Mononuclear cell (primary cell): ENCODE results near the gene HBP1. TPM values are rescaled to one million over a fixed set of nuclear protein-coding genes. Genes with fewer than 3 reads are reported as not detected.
"Not testable (repeated sequence)": the region's sequence is repeated elsewhere in the genome, so short reads cannot be mapped to it uniquely, and the experiment has no call there.

ENCODE experiments used
- H3K27me3 ChIP-seq: 2 replicates; pipeline ENCODE4 v1.6.0; 2011; ENCODE audit warnings: low read length, control low read depth; ENCODE audit not compliant: insufficient read depth
- H3K4me1 ChIP-seq: 2 replicates; pipeline ENCODE4 v1.5.1; 2011; ENCODE audit warnings: mild to moderate bottlenecking, low read length, control low read depth; ENCODE audit not compliant: insufficient read depth
- H3K4me3 ChIP-seq: 2 replicates; pipeline ENCODE4 v1.5.1; 2011; ENCODE audit warnings: mild to moderate bottlenecking, low read length, moderate library complexity
- H3K9me3 ChIP-seq: 2 replicates; pipeline ENCODE4 v1.5.1; 2011; ENCODE audit warnings: low read depth, mild to moderate bottlenecking, control low read depth, low read length
- total RNA-seq: library from RNA; depleted of rRNA; stranded (reverse); fragments of >200 nt; gene quantifications from one replicate; pipeline ENCODE4 v1.2.3, GENCODE V29; 2012

The HBP1 gene
- total RNA-seq, 1 donor: 403 TPM

DNA sequence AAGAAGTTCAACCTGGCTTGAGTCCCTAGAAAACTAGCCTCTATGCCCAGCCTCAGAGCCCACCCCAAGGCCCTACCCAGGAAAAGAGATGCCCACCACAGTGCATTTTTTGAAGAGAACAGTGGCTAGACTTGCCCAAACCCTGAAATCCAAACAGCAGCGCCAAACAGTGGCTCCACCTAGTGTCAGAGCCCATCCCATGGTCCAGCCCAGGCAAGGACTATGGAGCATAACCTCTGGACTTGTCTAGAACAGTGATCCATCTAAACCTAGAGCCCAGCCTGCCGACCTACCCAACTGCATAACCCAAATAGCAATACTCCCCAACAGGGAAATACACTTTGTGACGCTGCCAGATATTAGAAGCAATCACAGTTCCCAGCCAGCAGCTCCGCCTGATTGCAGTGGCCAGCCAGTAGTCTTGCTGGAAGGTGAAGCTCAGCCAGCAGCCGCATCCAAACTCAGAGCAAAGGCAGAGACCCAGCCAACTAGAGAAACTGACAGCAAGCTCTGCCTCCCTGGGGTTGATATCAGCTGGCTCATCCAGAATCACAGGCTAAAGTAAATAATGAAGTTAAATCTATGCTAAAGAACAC is 44.5 kb downstream of the HBP1 start:
- H3K9me3 ChIP-seq: no peaks in the 10 kb centered on the region
- H3K4me3 ChIP-seq: no peak overlapping the region
- H3K4me1 ChIP-seq: no peaks in the 10 kb centered on the region
- H3K27me3 ChIP-seq: no peaks in the 10 kb centered on the region

DNA sequence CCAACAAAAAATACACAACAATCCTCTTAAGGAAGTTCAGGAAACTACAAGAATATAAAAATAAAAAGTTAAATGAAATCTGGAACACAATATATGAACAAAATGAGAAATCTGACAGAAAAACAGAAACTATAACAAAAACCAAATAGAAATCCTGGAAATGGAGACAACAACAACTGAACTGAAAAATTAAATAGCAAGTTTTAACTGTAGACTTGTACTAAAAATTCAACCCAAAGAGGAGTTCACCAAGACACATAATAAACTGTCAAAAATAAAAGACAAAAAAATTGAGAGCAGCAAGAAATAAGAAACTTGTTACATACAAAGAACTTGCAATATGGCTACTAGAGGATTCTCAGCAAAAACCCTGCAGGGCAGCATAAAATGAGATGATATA is 45.1 kb downstream of the HBP1 start:
- Histone ChIP-seq H3K4me3 (no peak overlapping the region), H3K27me3 (no peaks in the 10 kb centered on the region), H3K4me1 (no peaks in the 10 kb centered on the region), H3K9me3 (no peaks in the 10 kb centered on the region)

DNA sequence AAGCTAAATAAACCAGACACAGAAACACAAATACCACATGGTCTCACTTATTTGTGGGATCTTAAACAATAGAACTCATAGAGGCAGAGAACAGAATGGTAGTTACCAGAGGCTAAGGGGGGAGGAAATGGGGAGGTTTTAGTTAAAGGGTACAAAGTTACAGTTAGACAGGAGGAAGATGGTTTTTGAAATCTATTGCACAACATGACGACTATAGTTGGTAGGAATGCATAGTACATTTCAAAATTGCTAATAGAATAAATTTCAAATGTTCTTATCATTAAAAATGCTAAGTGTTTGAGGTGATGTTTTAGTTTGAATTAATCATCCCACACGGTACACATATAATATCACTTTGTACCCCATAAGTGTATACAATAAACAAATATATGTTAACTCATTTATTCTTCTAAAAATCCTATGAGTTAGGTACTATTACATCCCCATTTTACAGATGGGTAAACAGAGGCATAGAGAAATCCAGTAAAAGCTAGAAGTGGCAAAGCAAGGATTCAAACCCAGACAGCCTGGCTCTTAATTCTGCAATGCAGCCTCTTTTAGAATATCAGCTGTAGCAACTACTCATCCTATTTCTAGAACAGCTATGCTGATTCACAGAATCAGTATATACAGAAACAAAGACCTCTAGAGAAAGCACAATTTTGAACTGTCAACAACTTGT is 50.9 kb downstream of the HBP1 start:
- Histone ChIP-seq H3K4me1 (no peaks in the 10 kb centered on the region), H3K27me3 (no peaks in the 10 kb centered on the region), H3K9me3 (no peaks in the 10 kb centered on the region), H3K4me3 (no peak overlapping the region)

DNA sequence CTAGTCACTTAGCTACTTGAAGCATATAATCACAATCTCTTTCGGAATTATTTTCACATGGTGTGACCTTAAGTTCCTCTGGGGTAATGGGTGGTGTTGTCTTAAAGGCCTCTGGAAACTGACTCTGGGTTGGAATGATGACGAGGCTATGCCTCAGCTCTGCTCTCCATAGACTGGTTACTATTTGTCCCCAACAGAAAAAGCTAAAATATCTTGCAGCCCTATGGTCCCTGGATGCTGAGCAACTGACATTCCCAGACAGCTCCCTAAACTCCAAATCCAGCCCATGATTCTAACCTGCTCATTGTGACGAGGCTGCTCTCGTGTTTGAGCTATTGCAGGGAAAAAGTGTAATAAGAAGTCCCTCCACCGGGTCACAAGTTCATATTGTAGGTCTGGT is 51.6 kb downstream of the HBP1 start:
- Histone ChIP-seq H3K4me1 (no peaks in the 10 kb centered on the region), H3K9me3 (no peaks in the 10 kb centered on the region), H3K27me3 (no peaks in the 10 kb centered on the region), H3K4me3 (no peak overlapping the region)

DNA sequence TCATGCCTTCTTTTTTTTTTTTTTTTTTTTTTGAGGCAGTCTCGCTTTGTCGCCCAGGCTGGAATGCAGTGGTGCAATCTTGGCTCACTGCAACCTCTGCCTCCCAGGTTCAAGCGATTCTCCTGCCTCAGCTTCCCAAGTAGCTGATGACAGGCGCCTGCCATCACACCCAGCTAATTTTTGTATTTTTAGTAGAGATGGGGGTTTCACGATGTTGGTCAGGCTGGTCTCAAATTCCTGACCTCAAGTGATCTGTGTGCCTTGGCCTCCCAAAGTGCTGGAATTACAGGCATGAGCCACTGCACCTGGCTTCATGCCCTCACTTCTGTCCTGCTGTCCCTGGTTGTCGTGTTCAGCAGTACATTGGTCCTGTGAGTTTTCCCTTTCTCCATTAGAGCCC is 52.0 kb downstream of the HBP1 start:
- not testable (repeated sequence) for H3K27me3 ChIP-seq, H3K4me1 ChIP-seq, H3K9me3 ChIP-seq, H3K4me3 ChIP-seq

DNA sequence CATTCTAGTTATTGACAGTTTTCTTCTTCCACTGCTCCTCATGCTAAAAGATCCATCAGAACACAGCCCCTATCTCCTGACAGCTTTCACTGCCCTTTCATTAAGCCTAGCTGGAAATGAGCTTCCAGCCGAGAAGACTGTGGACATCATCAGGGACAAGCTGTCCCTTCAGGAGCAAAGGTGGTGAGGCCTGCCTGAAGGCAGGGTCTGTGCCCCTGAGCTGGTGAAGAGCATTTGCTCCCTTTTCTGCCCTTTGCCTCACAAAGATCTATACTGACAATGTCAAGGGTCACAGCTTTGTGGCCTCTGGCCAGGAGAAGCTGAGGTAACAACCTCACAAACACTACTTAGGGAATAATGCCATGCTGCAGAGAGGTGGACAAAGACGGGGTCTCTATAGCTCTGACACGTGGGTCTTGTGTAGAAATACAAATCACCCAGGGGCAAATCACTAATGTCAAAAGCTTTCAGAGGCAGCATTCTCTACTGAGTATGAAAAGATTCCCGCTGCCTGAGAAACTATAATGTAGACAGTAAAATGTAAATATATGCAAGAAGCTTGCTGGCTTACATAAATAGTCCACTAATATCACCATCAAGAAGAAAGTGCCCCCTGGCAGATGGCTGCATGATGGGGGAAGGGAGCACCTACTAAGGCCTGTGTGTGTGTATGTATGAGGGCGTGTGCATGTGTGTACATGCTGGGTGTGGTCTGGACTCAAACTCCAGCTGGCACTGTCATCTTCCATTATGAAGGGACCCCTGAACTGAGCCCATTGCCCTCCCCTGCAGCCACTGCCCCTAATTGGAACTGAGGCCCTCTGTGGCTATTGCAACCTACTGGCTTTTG is 55.8 kb downstream of the HBP1 start:
- Histone ChIP-seq H3K27me3 (no peaks in the 10 kb centered on the region), H3K9me3 (no peaks in the 10 kb centered on the region), H3K4me3 (no peak overlapping the region), H3K4me1 (no peaks in the 10 kb centered on the region)

DNA sequence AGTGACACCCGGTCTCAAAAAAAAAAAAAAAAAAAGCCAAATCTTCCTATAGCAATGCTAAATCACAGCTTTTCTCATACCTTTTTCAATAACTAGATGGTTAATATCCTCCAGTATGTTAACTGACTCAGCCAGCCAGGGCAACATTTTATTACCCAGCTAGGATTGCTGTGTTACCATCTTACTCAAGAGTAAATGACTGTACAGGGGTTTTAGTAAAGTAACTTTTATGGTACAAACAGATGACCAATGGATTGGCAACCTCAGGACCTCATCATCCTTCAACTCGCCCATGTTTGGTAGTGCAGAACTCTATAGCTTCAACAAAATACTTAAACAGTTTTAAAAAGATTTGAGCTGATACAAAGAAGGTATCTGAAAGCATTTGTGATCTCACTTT is 59.5 kb downstream of the HBP1 start:
- H3K27me3 ChIP-seq: no peaks in the 10 kb centered on the region
- H3K4me3 ChIP-seq: no peak overlapping the region
- H3K4me1 ChIP-seq: no peaks in the 10 kb centered on the region
- no peaks in the 10 kb centered on the region for H3K9me3 ChIP-seq

DNA sequence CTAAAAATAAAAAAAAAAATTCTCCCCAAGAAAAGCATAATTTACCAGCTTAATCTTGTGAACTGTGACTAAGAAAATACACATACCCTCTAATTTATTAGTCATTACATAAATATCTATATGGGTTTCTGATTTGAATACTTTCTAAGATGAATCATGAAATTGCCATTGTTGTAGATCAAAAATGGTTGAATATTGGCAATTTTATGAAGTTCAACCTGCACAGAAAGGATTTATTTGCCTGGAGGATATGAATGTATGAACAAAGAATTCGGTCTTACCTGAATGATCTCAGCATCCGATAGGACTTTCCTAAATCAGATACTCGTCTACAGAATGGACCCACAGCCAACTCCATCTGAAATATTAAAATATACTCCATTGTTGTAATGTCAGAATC is 61.5 kb downstream of the HBP1 start:
- Histone ChIP-seq H3K9me3 (no peaks in the 10 kb centered on the region), H3K4me1 (no peaks in the 10 kb centered on the region), H3K27me3 (no peaks in the 10 kb centered on the region), H3K4me3 (no peak overlapping the region)

DNA sequence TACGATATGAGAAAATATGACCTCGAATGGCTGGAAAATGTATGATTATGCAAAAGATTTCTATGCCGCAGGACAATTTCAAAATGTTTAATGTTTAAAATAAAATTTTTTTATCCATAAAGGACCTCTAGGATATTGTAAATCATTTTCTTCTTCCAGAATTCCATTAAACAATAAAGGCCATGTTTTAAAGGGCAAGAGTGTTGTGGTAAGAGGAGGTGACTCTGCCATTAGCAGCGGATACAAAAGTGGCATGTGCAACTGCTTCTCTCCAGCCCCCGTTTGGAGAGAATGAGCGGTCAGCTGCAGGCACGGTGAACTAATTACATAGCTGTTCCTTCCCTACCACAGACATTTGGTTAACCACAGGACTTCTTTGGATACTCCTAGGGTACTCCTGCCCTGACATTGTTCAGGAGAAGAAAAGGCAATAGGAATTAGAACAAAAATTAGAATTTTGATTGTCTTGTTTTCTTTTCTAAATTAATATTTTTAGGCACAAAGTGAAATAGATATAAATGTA is 63.8 kb downstream of the HBP1 start:
- Histone ChIP-seq H3K9me3 (no peaks in the 10 kb centered on the region), H3K4me3 (no peak overlapping the region), H3K4me1 (no peaks in the 10 kb centered on the region), H3K27me3 (no peaks in the 10 kb centered on the region)

DNA sequence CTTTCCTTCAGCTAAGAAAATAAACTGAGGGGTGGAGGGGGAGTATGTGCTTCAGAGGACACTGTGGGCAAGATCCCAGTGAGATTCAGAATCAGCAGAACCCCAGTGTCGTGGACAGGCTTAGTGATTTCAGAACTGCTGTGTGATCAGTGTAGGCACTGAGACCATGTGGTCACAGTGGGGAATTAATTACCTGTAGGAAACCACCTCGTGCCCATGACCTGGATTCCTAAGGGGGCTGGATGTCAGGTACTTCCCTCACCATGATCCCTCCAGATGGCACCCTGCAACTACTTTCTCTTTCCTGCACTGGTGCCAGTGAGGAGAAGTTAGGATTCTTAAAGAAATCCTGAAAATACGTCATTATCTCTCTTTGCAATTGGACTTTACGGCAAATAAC is 64.4 kb downstream of the HBP1 start:
- Histone ChIP-seq H3K4me3 (no peak overlapping the region), H3K27me3 (no peaks in the 10 kb centered on the region), H3K4me1 (no peaks in the 10 kb centered on the region), H3K9me3 (no peaks in the 10 kb centered on the region)

DNA sequence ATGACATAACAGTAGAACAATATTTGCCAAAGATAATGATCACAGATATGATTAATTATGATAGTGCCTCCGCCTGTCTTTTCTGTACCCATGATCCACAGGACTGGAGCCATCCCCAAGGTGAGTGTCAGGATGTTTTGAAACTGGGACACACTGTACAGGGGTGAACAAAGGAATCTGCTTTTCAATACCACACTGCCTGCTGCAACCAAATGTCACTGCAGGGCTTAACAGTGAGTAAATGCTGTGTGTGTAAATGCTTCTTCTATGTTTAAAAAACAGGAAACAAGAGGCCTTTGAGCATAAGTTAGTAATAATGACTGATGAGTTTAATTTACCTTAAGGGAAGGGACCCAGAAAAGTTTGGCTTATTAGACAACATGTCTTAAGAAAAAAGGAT is 65.2 kb downstream of the HBP1 start:
- no peaks in the 10 kb centered on the region for H3K9me3 ChIP-seq
- no peaks in the 10 kb centered on the region for H3K4me1 ChIP-seq
- H3K4me3 ChIP-seq: no peak overlapping the region
- H3K27me3 ChIP-seq: no peaks in the 10 kb centered on the region

DNA sequence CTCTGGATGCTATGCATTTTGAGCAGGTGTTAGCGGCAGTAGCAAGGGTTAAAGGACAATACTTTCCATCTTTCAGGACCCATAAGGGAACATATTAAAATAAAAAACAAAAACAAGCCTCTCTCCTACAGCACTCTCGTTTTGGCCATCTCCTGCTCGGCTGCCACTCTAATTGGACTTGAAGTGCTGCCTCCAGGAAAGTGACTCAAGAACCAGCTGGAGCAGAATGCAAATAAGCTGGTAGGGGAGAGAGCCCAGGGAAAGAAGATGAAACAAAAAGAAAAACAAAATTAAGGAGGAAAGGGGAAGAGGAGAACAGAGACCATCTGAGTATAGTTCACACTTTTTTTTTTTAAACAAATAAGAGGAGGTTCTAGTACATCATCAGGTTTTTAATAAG is 65.6 kb downstream of the HBP1 start:
- H3K4me1 ChIP-seq: no peaks in the 10 kb centered on the region

DNA sequence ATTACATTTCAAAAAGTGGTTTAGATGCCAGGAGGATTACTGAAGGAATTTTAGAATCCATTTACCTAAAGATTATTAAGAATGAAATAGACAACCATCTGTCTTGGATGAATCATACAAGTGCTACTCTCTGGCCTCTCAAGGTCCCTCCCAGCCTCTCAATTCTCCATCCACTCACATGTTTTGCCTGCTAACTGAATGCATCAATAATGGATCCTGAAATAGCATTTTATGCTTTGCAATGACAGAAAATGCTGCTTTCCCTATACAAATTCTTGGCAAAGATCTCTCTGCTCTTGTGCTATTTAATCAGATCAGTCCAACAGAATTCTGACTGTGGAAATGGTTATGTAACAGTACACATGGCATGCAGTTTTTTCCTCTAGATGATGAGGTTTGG is 68.1 kb downstream of the HBP1 start:
- Histone ChIP-seq H3K4me3 (no peak overlapping the region), H3K4me1 (no peaks in the 10 kb centered on the region), H3K27me3 (no peaks in the 10 kb centered on the region), H3K9me3 (no peaks in the 10 kb centered on the region)

More for the DNA sequence above, 65.6 kb downstream of the HBP1 start:
- no peaks in the 10 kb centered on the region for H3K27me3 ChIP-seq
- H3K9me3 ChIP-seq: no peaks in the 10 kb centered on the region
- no peak overlapping the region for H3K4me3 ChIP-seq

DNA sequence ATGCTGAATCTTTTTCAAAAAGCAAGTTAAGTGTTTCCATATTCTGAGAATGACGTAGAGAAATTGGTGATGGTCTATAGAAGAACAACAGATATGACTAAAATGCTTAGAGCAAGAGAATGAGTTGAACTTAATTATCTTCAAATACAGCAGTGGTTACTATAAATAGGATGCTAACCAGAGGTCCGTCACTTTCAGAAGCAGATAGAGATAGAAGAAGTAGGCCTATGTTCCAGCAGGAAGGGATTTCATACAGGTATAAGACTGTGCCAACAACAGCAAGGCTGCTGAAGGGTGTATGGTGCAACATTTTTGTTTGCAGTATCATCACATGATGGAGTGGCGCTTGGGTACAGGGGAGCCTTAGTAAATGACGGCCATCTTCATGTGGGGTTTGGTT is 68.6 kb downstream of the HBP1 start:
- H3K9me3 ChIP-seq: no peaks in the 10 kb centered on the region
- no peaks in the 10 kb centered on the region for H3K27me3 ChIP-seq
- H3K4me1 ChIP-seq: no peaks in the 10 kb centered on the region
- H3K4me3 ChIP-seq: no peak overlapping the region

DNA sequence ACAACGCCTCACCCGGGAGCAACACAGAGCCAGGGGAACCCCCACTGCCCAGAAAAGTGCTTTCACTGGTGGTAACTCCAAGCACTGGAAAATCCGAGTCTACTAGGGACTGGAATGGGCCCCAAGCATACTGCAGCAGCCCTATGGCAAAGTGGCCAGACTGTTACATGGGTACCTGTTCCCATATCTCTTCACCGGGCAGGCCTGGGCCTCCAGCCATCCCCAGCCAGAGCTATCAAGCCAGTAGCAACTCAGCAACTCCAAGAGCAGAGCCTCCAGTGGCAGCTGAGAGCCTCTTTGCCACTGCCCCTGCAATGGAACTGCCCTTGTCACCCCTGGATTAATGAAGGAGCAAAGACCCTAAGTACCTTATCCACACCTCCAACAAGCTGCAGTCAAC is 73.5 kb downstream of the HBP1 start:
- Histone ChIP-seq H3K4me1 (no peaks in the 10 kb centered on the region), H3K9me3 (no peaks in the 10 kb centered on the region), H3K4me3 (no peak overlapping the region), H3K27me3 (no peaks in the 10 kb centered on the region)
